Measurements from ENCODE around the gene SLBP.

SLBP gene

DNA sequence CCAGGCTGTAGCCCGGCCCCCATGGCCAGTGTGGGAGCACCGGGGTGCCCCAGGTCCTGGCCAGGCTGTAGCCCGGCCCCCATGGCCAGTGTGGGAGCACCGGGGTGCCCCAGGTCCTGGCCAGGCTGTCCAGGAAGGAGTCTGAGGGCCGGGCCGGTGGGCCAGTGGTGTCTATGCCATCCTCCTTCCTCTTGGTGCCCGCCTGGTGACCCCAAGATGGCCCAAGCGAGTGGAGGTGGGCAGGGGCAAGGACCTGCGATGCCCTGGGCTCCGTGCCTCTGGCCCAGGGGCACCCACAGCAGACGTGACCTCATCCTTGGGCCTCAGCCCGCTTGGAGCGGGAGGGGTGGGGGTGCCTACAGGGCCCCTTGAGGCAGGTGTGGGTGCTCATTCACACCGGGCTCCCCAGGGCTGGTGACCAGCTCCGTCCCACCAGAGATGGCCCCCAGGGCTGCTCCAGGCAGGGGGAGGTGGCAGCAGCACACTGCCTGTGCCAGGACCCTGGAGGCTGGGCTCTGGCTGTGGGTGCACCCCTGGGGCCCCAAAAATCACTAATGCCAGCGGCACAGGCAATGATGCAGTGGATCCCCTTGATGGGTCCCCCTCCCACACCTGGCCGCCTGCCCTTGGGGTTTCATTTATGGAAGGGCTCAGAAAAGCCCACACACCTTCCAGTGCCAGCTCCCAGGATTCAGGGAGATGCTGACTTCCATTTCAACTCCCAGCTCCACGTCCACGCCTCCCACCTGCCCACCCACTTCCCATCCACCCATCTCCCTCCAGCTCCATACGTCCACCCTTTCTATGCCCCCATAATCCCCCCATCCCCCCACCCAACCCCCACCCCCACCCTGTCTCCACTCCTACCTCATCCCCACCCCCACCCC is 45.0 kb upstream of the SLBP start:
- H3K27me3 ChIP-seq (ENCODE audit: low read depth, low read length) = no peaks in the 10 kb centered on the region
- H3K27ac ChIP-seq (ENCODE audit: low read length) = no peak overlapping the region
- H3K4me3 ChIP-seq (ENCODE audit: low read length) = no peak overlapping the region
- no peak for TF ChIP-seq EZH2phosphoT487 (IDR thresholded peaks at IDR 0.05; ENCODE audit: low read depth)
- TF ChIP-seq, protein P1, sequence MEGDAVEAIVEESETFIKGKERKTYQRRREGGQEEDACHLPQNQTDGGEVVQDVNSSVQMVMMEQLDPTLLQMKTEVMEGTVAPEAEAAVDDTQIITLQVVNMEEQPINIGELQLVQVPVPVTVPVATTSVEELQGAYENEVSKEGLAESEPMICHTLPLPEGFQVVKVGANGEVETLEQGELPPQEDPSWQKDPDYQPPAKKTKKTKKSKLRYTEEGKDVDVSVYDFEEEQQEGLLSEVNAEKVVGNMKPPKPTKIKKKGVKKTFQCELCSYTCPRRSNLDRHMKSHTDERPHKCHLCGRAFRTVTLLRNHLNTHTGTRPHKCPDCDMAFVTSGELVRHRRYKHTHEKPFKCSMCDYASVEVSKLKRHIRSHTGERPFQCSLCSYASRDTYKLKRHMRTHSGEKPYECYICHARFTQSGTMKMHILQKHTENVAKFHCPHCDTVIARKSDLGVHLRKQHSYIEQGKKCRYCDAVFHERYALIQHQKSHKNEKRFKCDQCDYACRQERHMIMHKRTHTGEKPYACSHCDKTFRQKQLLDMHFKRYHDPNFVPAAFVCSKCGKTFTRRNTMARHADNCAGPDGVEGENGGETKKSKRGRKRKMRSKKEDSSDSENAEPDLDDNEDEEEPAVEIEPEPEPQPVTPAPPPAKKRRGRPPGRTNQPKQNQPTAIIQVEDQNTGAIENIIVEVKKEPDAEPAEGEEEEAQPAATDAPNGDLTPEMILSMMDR (IDR thresholded peaks at IDR 0.05; ENCODE audit: low read depth, low read length) = no peak
- no peak overlapping the region for H3K4me2 ChIP-seq (ENCODE audit: low read length)
- no peak overlapping the region for H2AFZ ChIP-seq (ENCODE audit: low read depth, low read length)
- H3K36me3 ChIP-seq (replicated peaks; ENCODE audit: low read depth, low read length) = no peaks in the 10 kb centered on the region
- H4K20me1 ChIP-seq (ENCODE audit: insufficient read depth, low read length) = no peaks in the 10 kb centered on the region
- H3K79me2 ChIP-seq (ENCODE audit: low read length) = no peaks in the 10 kb centered on the region
- H3K4me1 ChIP-seq (ENCODE audit: low read length) = peaks cover 15% of the 10 kb centered on the region
- no peak overlapping the region for H3K9ac ChIP-seq (ENCODE audit: low read length)
- no peaks in the 10 kb centered on the region for H3K9me3 ChIP-seq (ENCODE audit: insufficient read depth, low read length)

DNA sequence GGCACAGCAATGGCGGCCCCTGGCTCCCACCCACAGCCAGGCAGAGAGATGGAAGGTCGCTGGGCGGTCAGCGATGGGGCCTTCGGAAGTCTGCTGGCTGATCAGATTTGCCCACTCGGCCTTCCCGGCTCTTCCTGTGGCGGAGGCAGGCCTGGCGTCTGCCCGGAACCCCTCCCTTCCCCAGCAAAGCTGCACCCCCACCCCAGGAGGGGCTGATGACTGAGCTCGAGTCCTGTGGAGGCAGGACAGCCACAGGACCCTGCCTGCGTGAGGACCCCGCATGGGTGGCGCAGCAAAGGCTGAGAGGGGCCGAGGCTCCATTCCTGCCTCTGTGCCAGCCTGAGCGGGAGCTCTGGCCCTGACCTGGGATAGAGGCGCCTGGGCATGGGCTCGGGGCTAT is 44.0 kb upstream of the SLBP start:
- Histone ChIP-seq H3K27me3 (ENCODE audit: low read depth, low read length) (no peaks in the 10 kb centered on the region), H3K9ac (ENCODE audit: low read length) (no peak overlapping the region), H3K36me3 (replicated peaks; ENCODE audit: low read depth, low read length) (no peaks in the 10 kb centered on the region), H3K79me2 (ENCODE audit: low read length) (no peaks in the 10 kb centered on the region), H3K4me3 (ENCODE audit: low read length) (no peak overlapping the region), H3K27ac (ENCODE audit: low read length) (no peak overlapping the region), H2AFZ (ENCODE audit: low read depth, low read length) (no peak overlapping the region), H3K9me3 (ENCODE audit: insufficient read depth, low read length) (no peaks in the 10 kb centered on the region), H4K20me1 (ENCODE audit: insufficient read depth, low read length) (no peaks in the 10 kb centered on the region), H3K4me1 (ENCODE audit: low read length) (peaks cover 16% of the 10 kb centered on the region), H3K4me2 (ENCODE audit: low read length) (no peak overlapping the region)
- TF ChIP-seq EZH2phosphoT487 (IDR thresholded peaks at IDR 0.05; ENCODE audit: low read depth) = no peak
- TF ChIP-seq, protein P1 (IDR thresholded peaks at IDR 0.05; ENCODE audit: low read depth, low read length) = no peak

DNA sequence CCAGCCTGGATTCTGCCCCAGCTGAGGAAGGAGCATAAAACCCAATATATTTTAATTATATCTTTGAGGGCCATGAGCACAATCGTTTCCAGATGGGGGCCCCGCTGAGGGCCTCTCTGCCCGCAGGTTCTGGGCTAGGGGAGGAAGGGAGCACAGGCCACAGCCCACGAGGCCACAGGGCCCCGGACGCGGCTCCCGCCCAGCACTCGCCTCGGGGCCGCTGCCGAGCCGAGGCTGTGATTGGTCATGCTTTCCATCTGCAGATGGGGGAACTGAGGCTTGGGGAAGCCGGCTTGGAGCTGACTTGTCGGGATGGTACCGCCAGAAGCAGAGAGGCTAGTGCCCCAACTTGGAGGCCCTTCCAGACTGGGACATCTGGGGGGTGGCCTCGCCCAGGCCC is 43.2 kb upstream of the SLBP start:
- H4K20me1 ChIP-seq (ENCODE audit: insufficient read depth, low read length) = no peaks in the 10 kb centered on the region
- no peak overlapping the region for H3K4me2 ChIP-seq (ENCODE audit: low read length)
- no peak overlapping the region for H3K9ac ChIP-seq (ENCODE audit: low read length)
- no peaks in the 10 kb centered on the region for H3K36me3 ChIP-seq (replicated peaks; ENCODE audit: low read depth, low read length)
- H3K79me2 ChIP-seq (ENCODE audit: low read length) = no peaks in the 10 kb centered on the region
- no peaks in the 10 kb centered on the region for H3K27me3 ChIP-seq (ENCODE audit: low read depth, low read length)
- H2AFZ ChIP-seq (ENCODE audit: low read depth, low read length) = no peak overlapping the region
- no peak overlapping the region for H3K27ac ChIP-seq (ENCODE audit: low read length)
- H3K9me3 ChIP-seq (ENCODE audit: insufficient read depth, low read length) = no peaks in the 10 kb centered on the region
- H3K4me1 ChIP-seq (ENCODE audit: low read length) = peaks cover 16% of the 10 kb centered on the region
- no peak overlapping the region for H3K4me3 ChIP-seq (ENCODE audit: low read length)
- no peak for TF ChIP-seq EZH2phosphoT487 (IDR thresholded peaks at IDR 0.05; ENCODE audit: low read depth)
- TF ChIP-seq, protein P1 (IDR thresholded peaks at IDR 0.05; ENCODE audit: low read depth, low read length) = no peak

DNA sequence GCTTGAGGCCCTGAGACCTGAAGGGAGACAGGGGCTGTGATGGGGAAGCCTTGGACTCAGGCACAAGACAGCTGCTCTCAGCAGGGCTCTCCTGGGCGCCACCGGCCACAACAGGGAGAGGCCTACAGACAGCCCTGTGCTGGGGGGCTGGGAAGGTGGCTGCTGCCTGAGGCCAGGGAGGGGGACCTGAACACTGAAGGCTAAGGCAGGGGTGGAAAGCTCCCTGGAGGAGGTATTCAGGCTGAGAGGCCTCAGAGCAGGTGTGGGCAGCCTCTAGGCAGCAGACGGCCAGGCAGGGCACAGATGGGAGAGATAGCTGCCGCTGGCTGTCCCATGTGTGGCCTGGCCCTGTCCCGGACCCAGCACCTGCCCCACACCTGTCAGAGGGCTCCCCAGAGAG is 42.2 kb upstream of the SLBP start:
- Histone ChIP-seq H3K79me2 (ENCODE audit: low read length) (no peaks in the 10 kb centered on the region), H3K9ac (ENCODE audit: low read length) (no peak overlapping the region), H3K4me1 (ENCODE audit: low read length) (peaks cover 16% of the 10 kb centered on the region), H4K20me1 (ENCODE audit: insufficient read depth, low read length) (no peaks in the 10 kb centered on the region), H3K4me3 (ENCODE audit: low read length) (no peak overlapping the region), H3K36me3 (replicated peaks; ENCODE audit: low read depth, low read length) (no peaks in the 10 kb centered on the region), H3K9me3 (ENCODE audit: insufficient read depth, low read length) (no peaks in the 10 kb centered on the region), H3K4me2 (ENCODE audit: low read length) (no peak overlapping the region), H2AFZ (ENCODE audit: low read depth, low read length) (no peak overlapping the region; the same call in 1 of the 2 replicates), H3K27ac (ENCODE audit: low read length) (no peak overlapping the region), H3K27me3 (ENCODE audit: low read depth, low read length) (no peaks in the 10 kb centered on the region)
- no peak for TF ChIP-seq EZH2phosphoT487 (IDR thresholded peaks at IDR 0.05; ENCODE audit: low read depth)
- TF ChIP-seq, protein P1 (IDR thresholded peaks at IDR 0.05; ENCODE audit: low read depth, low read length) = no peak

All from OCI-LY3 (cell line).